Naive thymus-derived CD4-positive, alpha-beta T cell (primary cell): ENCODE results near the gene ZBTB46. TPM values are rescaled to one million over a fixed set of nuclear protein-coding genes. Genes with fewer than 3 reads are reported as not detected.

Source experiments
- ATAC-seq: fragments of 150-1000 bp; cut with Tn5 transposase; 2 replicates; pipeline ENCODE4 v1.10.0; 2021; ENCODE audit warnings: mild to moderate bottlenecking, moderate library complexity
- CTCF ChIA-PET: fragments of 350-600 bp; sonication (Branson Sonifier 250); formaldehyde crosslinking; loops from one replicate; lab custom pipeline; 2021; ENCODE audit warnings: antibody characterized with exemption; lab: Charles Lee
- POLR2A ChIA-PET: fragments of 350-600 bp; sonication (Branson Sonifier 250); formaldehyde crosslinking; loops from one replicate; lab custom pipeline; 2021; ENCODE audit warnings: antibody characterized with exemption, inconsistent platforms; lab: Charles Lee
- DNase-seq, 9 donors: peaks; one replicate each; pipeline versions ENCODE4 v3.0.0 to v3.0.0-alpha.2; 2020 to 2022; ENCODE audit warnings: mixed read lengths in 1 of 9
- H3K27ac ChIP-seq: one replicate; pipeline ENCODE4 v1.7.0; 2013; ENCODE audit warnings: mild to moderate bottlenecking, low read depth, low read length, moderate library complexity
- H3K27me3 ChIP-seq, 2 donors: one replicate each; pipeline ENCODE4 v1.7.0; 2013; ENCODE audit warnings: low read length in 2 of 2, mild to moderate bottlenecking in 2 of 2, moderate library complexity in 2 of 2; ENCODE audit not compliant: control insufficient read depth in 2 of 2, insufficient read depth in 2 of 2
- H3K36me3 ChIP-seq, 3 experiments: 1 replicate in 2 of 3; 2 replicates in 1 of 3; pipeline ENCODE4 v1.7.0; 2013; ENCODE audit warnings: low read length in 3 of 3, mild to moderate bottlenecking in 3 of 3, moderate library complexity in 1 of 3; ENCODE audit not compliant: insufficient read depth in 3 of 3, control insufficient read depth in 2 of 3
- H3K4me1 ChIP-seq, 2 donors: one replicate each; pipeline ENCODE4 v1.7.0; 2013; ENCODE audit warnings: low read length in 2 of 2, mild to moderate bottlenecking in 2 of 2, moderate library complexity in 1 of 2; ENCODE audit not compliant: control insufficient read depth in 2 of 2, insufficient read depth in 2 of 2
- H3K4me3 ChIP-seq: 2 replicates; pipeline ENCODE4 v1.7.0; 2013; ENCODE audit warnings: mild to moderate bottlenecking, low read length
- H3K9me3 ChIP-seq, 3 experiments: 1 replicate in 2 of 3; 2 replicates in 1 of 3; pipeline ENCODE4 v1.7.0; 2013; ENCODE audit warnings: low read length in 3 of 3; ENCODE audit not compliant: control insufficient read depth in 2 of 3
- H3K27ac Mint-ChIP-seq, 9 donors: one replicate each; pipeline ENCODE4 v1.8.0; 2020 to 2022; ENCODE audit warnings: mixed read lengths in 9 of 9, mild to moderate bottlenecking in 8 of 9, moderate library complexity in 5 of 9, inconsistent platforms in 2 of 9
- H3K27me3 Mint-ChIP-seq, 5 donors: one replicate each; pipeline ENCODE4 v1.8.0; 2021 to 2022; ENCODE audit warnings: mixed read lengths in 5 of 5, mild to moderate bottlenecking in 1 of 5
- H3K36me3 Mint-ChIP-seq, 5 donors: one replicate each; pipeline ENCODE4 v1.8.0; 2020 to 2022; ENCODE audit warnings: mixed read lengths in 5 of 5, mild to moderate bottlenecking in 3 of 5, inconsistent platforms in 1 of 5
- H3K4me1 Mint-ChIP-seq, 7 donors: one replicate each; pipeline ENCODE4 v1.8.0; 2020 to 2022; ENCODE audit warnings: mixed read lengths in 7 of 7, mild to moderate bottlenecking in 3 of 7, inconsistent platforms in 1 of 7
- H3K4me3 Mint-ChIP-seq, 10 donors: one replicate each; pipeline ENCODE4 v1.8.0; 2020 to 2022; ENCODE audit warnings: mild to moderate bottlenecking in 10 of 10, mixed read lengths in 10 of 10, moderate library complexity in 6 of 10, inconsistent platforms in 2 of 10
- H3K9me3 Mint-ChIP-seq, 11 donors: one replicate each; pipeline ENCODE4 v1.8.0; 2020 to 2022; ENCODE audit warnings: mixed read lengths in 11 of 11, mild to moderate bottlenecking in 4 of 11, inconsistent platforms in 1 of 11, moderate library complexity in 1 of 11
- intact Hi-C, 2 donors: fragments of 100-400 bp; cut with micrococcal nuclease; formaldehyde crosslinking; loops; one replicate each; pipeline ENCODE4 v1.15.1; 2023
- polyA plus RNA-seq, 2 donors: library from polyadenylated mRNA; unstranded; fragments of 300-500 nt; fragmentation: Illumina TruSeq; gene quantifications; one replicate each; pipeline ENCODE4 v1.2.3, GENCODE V29; 2021
- total RNA-seq, 6 experiments: library from RNA in 5 of 6; stranded (reverse) in 5 of 6; gene quantifications; 1 replicate in 5 of 6; 2 replicates in 1 of 6; pipeline ENCODE4 v1.2.3 and lab custom pipeline; 2021 to 2026

ZBTB46 gene
- total and polyA plus RNA-seq, 7 experiments from 2014 or later, result 0.03 to 1.7 (median 0.07) TPM; not detected in 1

DNA sequence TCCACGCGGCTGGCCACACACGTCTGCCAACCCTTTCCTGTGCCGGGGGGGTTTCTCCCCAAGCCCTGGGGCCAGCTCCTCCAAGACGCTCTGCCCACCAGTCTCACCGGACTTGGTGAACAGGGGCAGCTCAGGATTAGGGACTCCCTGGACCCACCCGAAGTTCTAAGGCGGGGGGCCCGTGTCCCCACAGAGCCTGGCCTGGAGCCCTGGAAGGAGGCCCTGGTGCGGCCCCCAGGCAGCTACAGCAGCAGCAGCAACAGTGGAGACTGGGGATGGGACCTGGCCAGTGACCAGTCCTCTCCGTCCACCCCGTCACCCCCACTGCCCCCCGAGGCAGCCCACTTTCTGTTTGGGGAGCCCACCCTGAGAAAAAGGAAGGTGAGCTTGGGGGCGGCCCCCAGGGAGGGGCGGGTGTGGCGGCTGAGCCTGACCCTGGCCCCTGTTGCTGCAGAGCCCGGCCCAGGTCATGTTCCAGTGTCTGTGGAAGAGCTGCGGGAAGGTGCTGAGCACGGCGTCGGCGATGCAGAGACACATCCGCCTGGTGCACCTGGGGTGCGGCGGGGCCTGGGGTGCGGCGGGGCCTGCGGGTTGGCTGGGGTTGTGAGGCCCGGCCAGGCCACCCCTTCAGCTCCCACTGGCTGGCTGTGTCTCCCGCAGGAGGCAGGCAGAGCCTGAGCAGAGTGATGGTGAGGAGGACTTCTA, 89.2 kb downstream of the ZBTB46 start:
- ATAC-seq (no peak), DNase-seq (no peak)
- H3K27ac Mint-ChIP-seq, result peak overlapping the region in 1 of 9 donors; percentile 28
- peak overlapping the region; percentile 71 for H3K27ac ChIP-seq
- H3K4me3 Mint-ChIP-seq, result peak overlapping the region in 9 of 10 donors; percentile 25 to 84 (median 65)
- no peaks in the 10 kb centered on the region for H3K9me3 ChIP-seq
- no peaks in the 10 kb centered on the region for H3K27me3 Mint-ChIP-seq
- intact Hi-C loops, result loop anchor here in 1 of 2 donors (5.0 kb wide), 1 partner anchor 35 kb away; the partner anchor contains the start of genes ARFRP1 and ZGPAT
- H3K4me3 ChIP-seq, result no peak overlapping the region
- H3K27me3 ChIP-seq, result no peaks in the 10 kb centered on the region
- H3K36me3 Mint-ChIP-seq, result peaks cover 0 to 4% (median 0%) of the 10 kb centered on the region in 5 donors
- CTCF ChIA-PET, result interaction anchor here (0.5 to 1.5 kb wide), 2 partner anchors 14 to 204 kb away, joined by 4 to 7 read pairs; no protein-coding TSS in a partner anchor
- POLR2A ChIA-PET, result interaction anchor here (1.2 to 9.9 kb wide), 5 partner anchors 9 to 124 kb away, joined by 3 to 137 read pairs (median 12); partner anchors contain the start of genes ARFRP1, TPD52L2 and ZGPAT
- peaks cover 0 to 22% (median 0%) of the 10 kb centered on the region in 3 experiments for H3K36me3 ChIP-seq
- no peaks in the 10 kb centered on the region for H3K9me3 Mint-ChIP-seq
- H3K4me1 Mint-ChIP-seq, result peaks cover 0 to 6% (median 4%) of the 10 kb centered on the region in 7 donors
- H3K4me1 ChIP-seq, result peaks cover 12 to 19% of the 10 kb centered on the region in 2 donors

- Histone ChIP-seq H3K36me3 (peaks cover 0 to 24% (median 0%) of the 10 kb centered on the region in 3 experiments), H3K4me1 (peaks cover 12 to 19% of the 10 kb centered on the region in 2 donors), H3K4me3 (peak overlapping the region; percentile 69), H3K27me3 (no peaks in the 10 kb centered on the region), H3K9me3 (no peaks in the 10 kb centered on the region), H3K27ac (peak overlapping the region; percentile 71)
- DNase-seq (no peak), ATAC-seq (no peak)
- peak overlapping the region; percentile 25 to 84 (median 64) for H3K4me3 Mint-ChIP-seq
- peak overlapping the region in 2 of 9 donors; percentile 28 to 82 for H3K27ac Mint-ChIP-seq
- peaks cover 0 to 9% (median 5%) of the 10 kb centered on the region in 7 donors for H3K4me1 Mint-ChIP-seq
- H3K9me3 Mint-ChIP-seq, result no peaks in the 10 kb centered on the region
- intact Hi-C loops, result loop anchor here in 1 of 2 donors (5.0 kb wide), 1 partner anchor 34 kb away; the partner anchor contains the start of genes ARFRP1 and ZGPAT
- POLR2A ChIA-PET, result interaction anchor here (1.2 to 9.9 kb wide), 6 partner anchors 10 to 124 kb away, joined by 3 to 137 read pairs (median 8); partner anchors contain the start of genes ARFRP1, TPD52L2 and ZGPAT
- CTCF ChIA-PET, result interaction anchor here (1.2 to 1.5 kb wide), 4 partner anchors 9 to 203 kb away, joined by 4 to 7 read pairs (median 4); partner anchors contain the start of genes ARFRP1 and ZGPAT
- no peaks in the 10 kb centered on the region for H3K27me3 Mint-ChIP-seq
- H3K36me3 Mint-ChIP-seq, result peaks cover 0 to 4% (median 0%) of the 10 kb centered on the region in 5 donors
Measured at GRCh38 chr20:63741354-63741675, 89.7 kb downstream of the ZBTB46 start.

- Histone ChIP-seq H3K36me3 (peaks cover 0 to 27% (median 0%) of the 10 kb centered on the region in 3 experiments), H3K9me3 (no peaks in the 10 kb centered on the region), H3K4me1 (peaks cover 17 to 25% of the 10 kb centered on the region in 2 donors), H3K27ac (peak overlapping the region; percentile 71), H3K4me3 (peak overlapping the region; percentile 69), H3K27me3 (no peaks in the 10 kb centered on the region)
- peaks cover 5 to 14% (median 9%) of the 10 kb centered on the region in 7 donors for H3K4me1 Mint-ChIP-seq
- DNase-seq, result peak in 7 of 9 donors; percentile 31 to 56 (median 50)
- ATAC-seq, result peak; percentile 16
- ChIA-PET POLR2A (interaction anchor here (0.6 to 9.9 kb wide), 11 partner anchors 8 to 125 kb away, joined by 3 to 137 read pairs (median 3); partner anchors contain the start of genes ARFRP1, TPD52L2 and ZGPAT), CTCF (interaction anchor here (0.6 to 1.5 kb wide), 8 partner anchors 10 to 299 kb away, joined by 3 to 7 read pairs (median 4); partner anchors contain the start of genes ARFRP1, TPD52L2 and ZGPAT)
- H3K4me3 Mint-ChIP-seq, result peak overlapping the region; percentile 40 to 84 (median 66)
- no peaks in the 10 kb centered on the region for H3K9me3 Mint-ChIP-seq
- peak overlapping the region in 2 of 9 donors; percentile 38 to 82 for H3K27ac Mint-ChIP-seq
- intact Hi-C loops, result loop anchor here in 1 of 2 donors (1.0 to 5.0 kb wide), 2 partner anchors 11 to 33 kb away; partner anchors contain the start of genes ARFRP1 and ZGPAT
- H3K36me3 Mint-ChIP-seq, result peaks cover 0 to 7% (median 0%) of the 10 kb centered on the region in 5 donors
- no peaks in the 10 kb centered on the region for H3K27me3 Mint-ChIP-seq
Measured at GRCh38 chr20:63740627-63741353, 90.3 kb downstream of the ZBTB46 start.

DNA sequence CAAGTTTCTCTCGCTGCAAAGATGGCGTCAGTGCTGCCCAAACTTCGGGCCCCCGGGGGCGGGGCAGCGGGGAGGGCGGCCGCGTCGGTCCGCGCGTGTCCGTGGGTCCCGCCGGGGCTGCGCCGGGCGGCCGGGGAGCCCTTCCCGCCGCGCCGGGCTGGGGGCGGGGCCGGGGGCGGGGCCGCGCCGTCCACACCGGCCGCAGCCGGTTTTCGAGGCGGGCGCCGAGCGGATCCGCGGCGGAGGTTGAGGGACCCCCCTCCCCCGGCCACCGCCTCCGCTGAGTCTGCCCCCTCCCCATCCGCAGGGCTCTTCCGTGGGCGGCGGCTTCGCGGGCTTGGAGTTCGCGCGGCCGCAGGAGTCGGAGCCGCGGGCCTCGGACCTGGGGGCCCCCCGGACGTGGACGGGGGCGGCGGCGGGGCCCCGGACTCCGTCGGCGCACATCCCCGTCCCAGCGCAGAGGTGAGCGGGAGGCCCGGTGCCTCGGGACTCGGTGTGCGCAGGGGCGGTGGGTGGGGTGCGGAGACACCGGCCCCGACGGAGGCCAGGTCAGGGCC, 90.9 kb downstream of the ZBTB46 start:
- Histone ChIP-seq H3K27me3 (no peaks in the 10 kb centered on the region), H3K36me3 (peaks cover 0 to 34% (median 0%) of the 10 kb centered on the region in 3 experiments), H3K27ac (peak overlapping the region; percentile 71), H3K4me3 (peak overlapping the region; percentile 69), H3K9me3 (no peaks in the 10 kb centered on the region), H3K4me1 (peaks cover 21 to 29% of the 10 kb centered on the region in 2 donors)
- peaks cover 0 to 7% (median 0%) of the 10 kb centered on the region in 5 donors for H3K36me3 Mint-ChIP-seq
- intact Hi-C loops, result loop anchor here in 1 of 2 donors (1.0 to 5.0 kb wide), 2 partner anchors 11 to 33 kb away; partner anchors contain the start of genes ARFRP1 and ZGPAT
- H3K9me3 Mint-ChIP-seq, result no peaks in the 10 kb centered on the region
- peaks cover 7 to 20% (median 13%) of the 10 kb centered on the region in 7 donors for H3K4me1 Mint-ChIP-seq
- CTCF ChIA-PET, result interaction anchor here (0.6 to 1.5 kb wide), 8 partner anchors 9 to 299 kb away, joined by 3 to 7 read pairs (median 4); partner anchors contain the start of genes ARFRP1, TPD52L2 and ZGPAT
- DNase-seq, result peak; percentile 39 to 69 (median 63)
- POLR2A ChIA-PET, result interaction anchor here (0.6 to 9.9 kb wide), 12 partner anchors 8 to 125 kb away, joined by 3 to 137 read pairs (median 3); partner anchors contain the start of genes ARFRP1, TPD52L2 and ZGPAT
- ATAC-seq, result peak; percentile 17
- no peaks in the 10 kb centered on the region for H3K27me3 Mint-ChIP-seq
- peak overlapping the region; percentile 23 to 84 (median 60) for H3K4me3 Mint-ChIP-seq
- H3K27ac Mint-ChIP-seq, result peak overlapping the region in 1 of 9 donors; percentile 38

DNA sequence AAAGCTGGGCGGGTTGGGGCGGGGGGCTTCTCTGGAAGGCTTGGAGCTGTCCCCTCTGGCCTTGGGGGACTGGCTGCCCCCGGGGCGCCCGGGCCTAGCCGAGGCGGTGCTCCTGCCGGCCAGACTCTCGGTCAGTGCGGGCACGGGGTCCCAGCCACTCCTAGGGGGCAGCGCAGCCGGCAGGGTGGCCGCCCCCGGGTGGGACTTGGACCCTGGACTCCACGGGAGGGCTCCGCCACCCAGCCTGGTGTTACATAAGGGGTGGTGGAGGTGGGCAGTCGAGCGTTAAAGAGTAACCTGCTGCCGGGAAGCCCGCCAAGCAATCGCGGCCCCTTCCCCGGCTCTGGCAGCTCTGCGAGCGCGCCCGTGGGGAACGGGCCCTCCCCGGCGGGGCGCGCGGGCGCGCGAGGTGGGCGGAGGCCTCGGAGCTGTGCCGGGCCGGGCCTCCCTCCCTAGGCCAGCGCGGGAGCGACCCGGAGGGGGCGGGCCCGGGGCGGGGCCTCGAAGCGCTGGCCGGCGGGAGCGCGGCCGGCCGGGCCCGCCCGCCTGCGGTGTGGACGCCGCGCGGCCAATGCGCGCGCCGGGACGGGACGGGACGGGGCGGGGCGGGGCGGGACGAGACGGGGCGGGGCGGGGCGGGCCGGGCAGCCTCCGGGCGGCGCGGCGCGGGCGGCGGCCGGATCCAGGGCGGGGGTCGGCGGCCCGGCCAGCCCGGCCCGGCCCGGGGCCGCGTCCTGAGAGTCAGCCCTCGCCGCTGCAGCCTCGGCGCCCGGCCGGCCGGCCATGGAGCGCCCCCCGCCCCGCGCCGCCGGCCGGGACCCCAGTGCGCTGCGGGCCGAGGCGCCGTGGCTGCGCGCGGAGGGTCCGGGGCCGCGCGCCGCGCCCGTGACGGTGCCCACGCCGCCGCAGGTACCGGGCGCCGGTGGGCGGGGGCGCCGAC, 91.7 kb downstream of the ZBTB46 start, which contains the start of gene SLC2A4RG:
Gene SLC2A4RG, plus strand, starts transcription at position 647 of the 940 bp plus-strand sequence. Its CDS starts 137 bp downstream, at position 784.
- Mint-ChIP-seq H3K27me3 (no peaks in the 10 kb centered on the region), H3K27ac (peak within 1 kb of the TSS in 1 of 9 donors; percentile 38), H3K4me3 (peak within 1 kb of the TSS; percentile 33 to 92 (median 80)), H3K36me3 (peaks cover 0 to 9% (median 0%) of the 10 kb centered on the region in 5 donors), H3K9me3 (no peaks in the 10 kb centered on the region), H3K4me1 (peaks cover 7 to 20% (median 16%) of the 10 kb centered on the region in 7 donors)
- POLR2A ChIA-PET, result interaction anchor here (0.8 to 9.9 kb wide), 15 partner anchors 11 to 241 kb away, joined by 3 to 137 read pairs (median 5); partner anchors contain the start of genes ARFRP1, PRPF6, TPD52L2 and ZGPAT
- no peaks in the 10 kb centered on the region for H3K27me3 ChIP-seq
- DNase-seq, result peak; percentile 49 to 86 (median 69)
- H3K9me3 ChIP-seq, result no peaks in the 10 kb centered on the region
- intact Hi-C loops, result loop anchor here (1.0 to 10.0 kb wide), 8 partner anchors 9 to 945 kb away; partner anchors contain the start of genes ABHD16B (in 1 of the 2), ARFRP1 (in 1 of the 2), MRGBP (in 1 of the 2) and PTK6 (in 1 of the 2)
- ATAC-seq, result peak; percentile 62
- CTCF ChIA-PET, result interaction anchor here (1.7 kb wide), 1 partner anchor 32 kb away, joined by 6 read pairs; the partner anchor contains the start of genes ARFRP1 and ZGPAT
- peak within 1 kb of the TSS; percentile 71 for H3K27ac ChIP-seq
- H3K36me3 ChIP-seq, result peaks cover 0 to 41% (median 0%) of the 10 kb centered on the region in 3 experiments
- H3K4me3 ChIP-seq, result peak within 1 kb of the TSS; percentile 99
- peaks cover 21 to 29% of the 10 kb centered on the region in 2 donors for H3K4me1 ChIP-seq
